ENCODE measurements around the gene EHD2. TPM values are rescaled to one million over a fixed set of nuclear protein-coding genes. Genes with fewer than 3 reads are reported as not detected.

The EHD2 gene
- total and polyA plus RNA-seq, 2 of the 4 experiments (the other 2 are of a cell fraction), result 35.3 to 181 TPM

- BruUV-seq (replicated peaks), result no TSS peak
- H3K9me3 ChIP-seq (ENCODE audit: control insufficient read depth, insufficient read depth, low read length), result 0 out of 2 replicates have a peak, but pooled peaks cover 2% of the 10 kb centered on the region
- no peak overlapping the region for H2AK5ac ChIP-seq (ENCODE audit: low read depth, low read length)
These were observed 38.0 kb upstream of the EHD2 start for GRCh38 chr19:47675271-47675670.

More at GRCh38 chr19:47675271-47675670, 38.0 kb upstream of the EHD2 start:
- Histone ChIP-seq H3K9ac (ENCODE audit: low read depth, low read length) (no peak overlapping the region), H3K9me1 (ENCODE audit: insufficient read depth, low read length) (0 out of 2 replicates have a peak, but pooled peaks cover 8% of the 10 kb centered on the region), H3K18ac (ENCODE audit: low read depth, low read length) (no peak overlapping the region), H3K36me3 (ENCODE audit: control insufficient read depth, insufficient read depth, low read length) (peaks cover 64% of the 10 kb centered on the region), H2BK20ac (ENCODE audit: low read depth, low read length) (no peak overlapping the region), H4K8ac (ENCODE audit: low read depth in 2 of 2, low read length in 2 of 2) (no peak overlapping the region), H4K5ac (ENCODE audit: low read depth, low read length) (no peak overlapping the region), H3K4me3 (ENCODE audit: insufficient read depth, low read depth, low read length) (no peak overlapping the region), H2BK15ac (ENCODE audit: low read depth, low read length) (no peak overlapping the region), H4K91ac (ENCODE audit: insufficient read depth, low read depth, low read length) (no peak overlapping the region), H3K27ac (ENCODE audit: insufficient read depth, low read length) (no peak overlapping the region), H2AFZ (replicated peaks; ENCODE audit: low read length, poor library complexity) (no peak overlapping the region), H2AK9ac (replicated peaks; ENCODE audit: low read depth, low read length, poor library complexity) (peak overlapping the region; percentile 12), H3K4ac (ENCODE audit: low read depth, low read length) (no peak overlapping the region), H4K20me1 (ENCODE audit: insufficient read depth, low read length) (peaks cover 33% of the 10 kb centered on the region), H2BK120ac (ENCODE audit: low read depth, low read length) (no peak overlapping the region), H2BK5ac (ENCODE audit: low read depth, low read length, poor library complexity, severe bottlenecking) (no peak overlapping the region), H3K14ac (replicated peaks; ENCODE audit: low read depth, low read length) (no peak overlapping the region), H3K79me1 (ENCODE audit: low read depth in 1 of 2, low read length in 2 of 2) (peaks cover 20 to 56% of the 10 kb centered on the region in 2 experiments), H3K56ac (ENCODE audit: extremely low read depth, insufficient read depth, low read length) (no peak overlapping the region), H3K27me3 (ENCODE audit: control insufficient read depth, insufficient read depth, low read length) (no peaks in the 10 kb centered on the region), H3K23ac (ENCODE audit: low read depth, low read length) (no peak overlapping the region), H3K4me2 (ENCODE audit: low read depth, low read length) (no peak overlapping the region), H3K4me1 (ENCODE audit: control insufficient read depth, insufficient read depth, low read length) (no peaks in the 10 kb centered on the region)
- 87% methylated on average over 10 of the region's 12 CpGs; no CpG with 5 or more reads in 1 of the 2 experiments for WGBS, 2 experiments (ENCODE audit: extremely low coverage in 2 of 2, insufficient read length in 1 of 2)
- intact Hi-C loops (cut with micrococcal nuclease) (no loop called here), dilution Hi-C loops (cut with HindIII; ENCODE audit: low sequenced_read_pairs, unreplicated experiment) (no loop called here), in situ Hi-C loops (cut with MboI; ENCODE audit: low sequenced_read_pairs) (no loop called here)
- TF ChIP-seq CEBPB (IDR thresholded peaks at IDR 0.05; ENCODE audit: low read depth, low read length) (no peak), NFE2L2 (IDR thresholded peaks at IDR 0.05; ENCODE audit: low read depth, low read length) (no peak), RCOR1 (IDR thresholded peaks at IDR 0.05; ENCODE audit: insufficient replicate concordance, low read length) (no peak), MAZ (IDR thresholded peaks at IDR 0.05; ENCODE audit: borderline replicate concordance, low read depth, low read length) (no peak), SMC3 (IDR thresholded peaks at IDR 0.05; ENCODE audit: low read depth, low read length) (no peak), BHLHE40 (IDR thresholded peaks at IDR 0.05; ENCODE audit: low read depth, low read length) (no peak), USF2 (IDR thresholded peaks at IDR 0.05; ENCODE audit: low read depth, low read length) (no peak), ELK1 (IDR thresholded peaks at IDR 0.05; ENCODE audit: borderline replicate concordance, low read depth, low read length) (no peak), CHD1 (IDR thresholded peaks at IDR 0.05; ENCODE audit: low read depth, low read length) (no peak), MAFK (IDR thresholded peaks at IDR 0.05; ENCODE audit: low read depth, low read length) (no peak), FOS (IDR thresholded peaks at IDR 0.05; ENCODE audit: low read depth, low read length) (no peak), POLR2A (IDR thresholded peaks at IDR 0.05; ENCODE audit: low read depth, low read length) (no peak), MXI1 (IDR thresholded peaks at IDR 0.05; ENCODE audit: borderline replicate concordance, low read depth, low read length) (no peak), CTCF (conservative IDR thresholded peaks at IDR 0.05; ENCODE audit: low read depth, low read length) (no peak), RAD21 (IDR thresholded peaks at IDR 0.05; ENCODE audit: low read length) (no peak)
- no peak for ATAC-seq (ENCODE audit: low read depth)
- CTCF ChIA-PET, result no interaction called here
- no peak for DNase-seq
- POLR2A ChIA-PET (ENCODE audit: unreplicated experiment), result no interaction called here

Measured in IMR-90 (cell line).